Stimulated activated CD8-positive, alpha-beta memory T cell treated with anti-CD3 and anti-CD28 coated beads, Interleukin-4, amount 100 ng/mL, for 1 hour (primary cell): ENCODE measurements around the gene WHAMM.
"Not testable (repeated sequence)": the region's sequence is repeated elsewhere in the genome, so short reads cannot be mapped to it uniquely, and the experiment has no call there.

Experiments
- DNase-seq, 2 donors: peaks; one replicate each; pipeline ENCODE4 v3.0.0-alpha.2; 2020; ENCODE audit warnings: low read depth in 2 of 2, low spot score in 1 of 2

Gene WHAMM

GRCh38 chr15:82799183-82799841 lies 10.1 kb upstream of the WHAMM start:
- DNase-seq, result no peak

DNA sequence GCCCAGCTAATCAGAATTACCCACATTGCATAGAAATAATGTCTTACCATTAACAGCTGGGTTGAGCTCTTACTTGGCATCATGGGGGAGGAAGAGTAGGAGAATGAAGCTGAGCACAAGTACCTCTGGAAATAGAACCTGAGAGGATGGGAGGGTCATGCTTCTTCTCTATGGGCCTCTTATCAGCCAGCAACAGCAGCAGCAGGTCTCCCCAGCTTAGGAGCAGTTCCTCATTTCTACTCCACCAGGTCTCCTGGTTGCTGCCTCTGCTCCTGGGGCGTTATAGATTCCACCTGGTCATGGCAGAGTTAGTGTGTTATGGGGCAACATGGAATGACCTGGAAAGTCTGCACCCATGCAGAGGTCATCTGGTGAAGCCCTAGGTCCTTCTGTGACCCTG lies 6.9 kb upstream of the WHAMM start:
- DNase-seq, result no peak

- no peak for DNase-seq
These were observed 5.4 kb upstream of the WHAMM start for GRCh38 chr15:82803793-82804574.

DNA sequence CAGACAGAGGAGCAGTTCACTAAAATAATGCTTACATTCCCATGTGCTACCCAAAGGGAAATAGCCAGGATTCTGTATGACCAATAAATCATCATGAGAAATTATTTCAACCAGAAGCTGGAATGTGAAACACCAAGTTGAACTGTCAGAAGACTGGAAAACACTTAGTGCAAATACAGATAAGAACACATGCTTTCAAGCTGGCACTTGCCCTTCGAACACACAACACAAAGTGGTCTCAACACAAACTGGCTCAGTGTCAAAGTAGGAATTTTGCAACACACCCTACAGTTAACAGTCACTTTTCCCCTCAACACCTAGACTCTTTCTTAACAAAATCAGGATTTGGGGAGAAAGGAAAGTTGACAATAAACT lies 4.9 kb upstream of the WHAMM start:
- DNase-seq, result no peak

- DNase-seq, result no peak
These were observed 3.4 kb upstream of the WHAMM start, which contains the start of gene FSD2 for GRCh38 chr15:82805994-82806406. Gene FSD2 (minus strand): TSS chr15:82806069. CDS start chr15:82787390, 18,679 bp downstream.

GRCh38 chr15:82807920-82808633 lies 1.4 kb upstream of the WHAMM start:
- no peak for DNase-seq

DNA sequence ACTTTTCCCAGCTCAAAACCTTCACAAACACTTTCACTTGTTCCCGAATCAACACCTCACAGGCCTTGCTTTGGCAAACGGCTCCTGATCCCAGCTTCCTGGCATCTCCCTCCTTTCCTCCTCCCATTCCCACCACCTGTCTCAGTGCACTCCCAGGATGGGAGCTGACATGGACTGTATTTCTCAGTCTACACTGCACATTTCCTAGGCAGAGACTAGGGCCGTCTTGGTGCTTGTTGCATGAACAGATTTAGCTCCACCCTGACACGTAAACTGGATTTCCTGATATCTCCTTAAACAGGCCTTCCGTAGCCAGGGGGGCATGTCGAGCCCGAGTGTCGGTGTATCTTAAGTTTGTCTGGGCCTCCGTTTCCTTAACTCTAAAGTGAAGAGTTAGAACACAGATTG lies 790 bp upstream of the WHAMM start:
- no peak for DNase-seq

GRCh38 chr15:82810061-82810889 lies 847 bp downstream of the WHAMM start:
- no peak for DNase-seq

GRCh38 chr15:82810890-82811426 lies 1.5 kb downstream of the WHAMM start:
- no peak for DNase-seq

DNA sequence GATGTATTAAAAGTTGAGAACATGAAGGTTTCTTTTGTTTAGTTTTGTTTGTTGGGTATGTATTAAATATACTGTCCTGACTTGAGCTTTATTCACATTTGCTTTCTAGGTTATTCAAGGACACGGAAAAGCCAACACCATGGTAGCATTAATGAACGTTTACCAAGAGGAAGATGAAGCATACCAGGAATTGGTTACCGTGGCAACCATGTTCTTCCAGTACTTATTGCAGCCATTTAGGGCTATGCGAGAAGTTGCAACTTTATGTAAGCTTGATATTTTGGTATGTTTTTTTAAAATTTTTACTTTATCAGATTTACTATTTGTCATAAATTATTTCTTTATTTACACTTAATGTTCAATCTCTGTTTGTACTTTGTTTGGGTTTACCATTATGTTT lies 3.6 kb downstream of the WHAMM start:
- no peak for DNase-seq

DNA sequence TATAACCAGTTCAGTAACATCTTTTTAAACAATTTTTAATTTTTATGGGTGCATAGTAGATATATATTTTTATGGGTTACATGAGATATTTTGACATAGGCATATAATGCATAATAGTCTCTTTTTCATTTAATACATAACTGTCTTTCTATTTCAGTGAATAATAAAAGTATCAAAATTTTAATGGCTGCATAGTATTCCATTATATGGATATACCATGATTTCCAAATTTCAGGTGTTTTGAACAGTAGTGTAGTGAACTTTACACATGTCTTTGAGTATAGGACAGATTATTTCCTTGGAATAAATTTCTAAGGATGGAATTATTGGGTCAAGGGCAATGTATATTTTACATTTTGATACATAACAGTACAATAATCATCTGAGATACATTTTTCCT lies 10.7 kb downstream of the WHAMM start:
- no peak for DNase-seq

GRCh38 chr15:82821396-82821795 lies 12.0 kb downstream of the WHAMM start:
- DNase-seq, result not testable (repeated sequence)

- DNase-seq, result not testable (repeated sequence)
These were observed 12.4 kb downstream of the WHAMM start for GRCh38 chr15:82821851-82822250.

DNA sequence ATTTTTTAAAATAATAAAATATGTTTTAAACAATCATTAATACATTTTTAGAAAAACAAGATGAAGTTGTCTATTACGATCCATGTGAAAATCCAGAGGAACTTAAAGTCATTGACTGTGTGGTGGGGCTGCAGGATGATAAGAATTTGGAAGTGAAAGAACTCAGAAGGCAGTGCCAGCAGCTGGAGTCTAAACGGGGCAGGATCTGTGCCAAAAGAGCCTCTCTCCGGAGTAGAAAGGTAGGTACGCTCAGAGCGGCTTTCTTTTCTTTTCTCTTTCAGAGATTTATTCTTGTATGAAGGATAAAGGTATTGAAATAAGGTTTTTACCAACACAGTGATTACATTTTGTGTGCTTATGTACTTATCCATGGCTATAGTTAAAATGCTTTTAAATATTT lies 13.6 kb downstream of the WHAMM start:
- no peak for DNase-seq

DNA sequence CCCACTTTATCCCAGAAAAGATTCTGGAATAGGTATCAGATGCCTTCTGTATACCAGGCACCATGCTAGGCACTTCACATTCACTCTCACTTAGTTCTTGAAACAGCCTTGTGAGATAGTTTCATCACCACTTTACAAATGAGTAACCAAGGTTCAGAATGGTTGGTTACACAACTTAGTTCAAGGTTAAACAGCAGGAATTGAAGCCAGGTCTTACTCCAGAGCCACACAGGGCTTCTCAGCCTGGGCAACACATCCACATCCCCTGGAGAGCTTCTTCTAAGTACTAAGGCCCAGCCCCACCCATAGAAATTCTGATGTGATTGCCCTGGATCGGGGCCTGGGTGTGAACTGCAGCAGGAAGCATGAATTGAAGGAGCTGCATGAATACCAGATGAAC lies 18.6 kb downstream of the WHAMM start:
- DNase-seq, result no peak

- DNase-seq, result no peak
These were observed 19.8 kb downstream of the WHAMM start for GRCh38 chr15:82829234-82829633.

GRCh38 chr15:82830427-82831173 lies 21.2 kb downstream of the WHAMM start:
- DNase-seq, result no peak

DNA sequence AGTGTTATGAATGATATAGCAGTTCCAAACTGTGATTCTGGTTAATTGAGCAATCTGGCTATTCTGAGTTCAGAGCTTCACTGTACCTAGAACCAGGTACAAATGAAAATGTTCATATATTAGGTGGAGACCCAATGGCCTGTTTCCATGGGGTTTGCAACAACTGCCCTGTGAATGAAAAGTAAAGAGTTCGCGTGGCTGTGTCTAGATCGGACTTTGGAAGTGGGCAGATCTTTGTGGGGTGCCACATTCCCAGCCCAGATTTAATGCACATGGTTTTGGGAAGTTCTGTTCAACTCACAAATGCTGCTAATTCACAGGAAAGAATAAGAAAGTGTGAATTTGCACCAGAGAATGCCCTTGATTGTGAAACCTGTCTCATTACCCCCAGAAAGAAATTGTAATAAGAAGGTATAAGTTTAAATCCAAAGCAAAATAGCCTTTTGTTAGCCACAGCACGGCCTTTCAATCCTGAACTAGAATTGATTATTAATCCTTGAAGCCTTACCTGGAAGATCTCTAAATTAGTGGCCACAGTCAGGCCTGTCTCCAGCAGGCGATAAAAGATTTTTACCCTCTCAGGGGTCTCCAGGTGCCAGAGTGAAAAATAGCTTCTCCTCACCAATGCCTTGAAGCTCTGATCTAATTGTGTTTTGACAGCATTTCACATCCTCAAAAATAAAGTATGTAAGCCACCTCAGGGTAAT lies 22.6 kb downstream of the WHAMM start:
- no peak for DNase-seq

DNA sequence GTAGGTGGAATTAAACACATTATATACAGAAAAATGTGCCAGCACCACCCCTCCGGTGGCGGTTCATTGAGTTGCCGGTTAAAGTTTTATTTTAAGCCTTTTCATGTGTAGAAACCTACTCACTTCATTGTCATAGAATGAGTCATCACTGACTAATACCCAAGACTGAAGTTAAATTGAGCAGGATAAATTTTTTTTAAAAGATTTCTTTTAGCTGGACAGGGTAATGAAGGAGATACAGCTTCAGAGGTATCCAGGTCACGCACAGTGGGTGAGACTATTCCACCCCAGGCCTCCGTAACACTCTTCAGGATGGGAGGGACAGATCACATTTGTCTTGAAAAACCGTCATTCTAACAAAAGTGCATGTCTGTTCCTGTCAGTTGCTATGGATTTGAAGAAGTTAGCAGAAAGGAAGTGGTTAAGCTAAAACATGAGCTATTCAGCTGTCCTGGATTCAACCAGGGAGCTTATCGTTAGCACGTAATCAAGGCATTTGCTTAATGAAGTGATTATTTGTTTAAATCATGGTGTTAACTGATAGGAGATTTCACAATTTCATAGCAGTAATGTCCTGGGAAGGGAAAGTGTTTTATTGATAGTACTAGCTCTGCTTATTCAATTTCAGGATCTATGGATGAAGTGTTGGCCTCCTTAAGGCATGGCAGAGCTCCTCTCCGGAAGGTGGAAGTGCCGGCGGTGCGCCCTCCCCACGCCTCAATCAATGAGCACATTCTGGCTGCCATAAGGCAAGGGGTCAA lies 23.4 kb downstream of the WHAMM start:
- DNase-seq, result no peak
